A549 (cell line): Measurements from ENCODE around the gene RNF217. TPM values are rescaled to one million over a fixed set of nuclear protein-coding genes. Genes with fewer than 3 reads are reported as not detected.

Source experiments
- ATAC-seq, 2 experiments: fragments of 200-7000 bp in 1 of 2; fragments of >200 bp in 1 of 2; cut with Nextera tagmentation in 1 of 2; cut with Tn5 transposase in 1 of 2; 3 replicates each; pipeline versions ENCODE4 v1.8.0 to v1.9.1; 2018 to 2020; ENCODE audit warnings: mild to moderate bottlenecking in 1 of 2, moderate library complexity in 1 of 2
- CTCF ChIA-PET: fragments of 300-600 bp; sonication (Branson Sonifier 250); formaldehyde crosslinking; extraction: SDS; loops from one replicate; lab custom pipeline; 2021; ENCODE audit warnings: antibody characterized with exemption, inconsistent platforms; lab: Yijun Ruan, JAX
- POLR2A ChIA-PET: fragments of 350-600 bp; formaldehyde crosslinking; extraction: SDS; loops from one replicate; lab custom pipeline; 2021; ENCODE audit warnings: antibody characterized with exemption, inconsistent platforms; lab: Yijun Ruan, JAX
- DNase-seq, 2 experiments: peaks; one replicate each; pipeline versions ENCODE4 v3.0.0 to v3.0.0-alpha.2; 2011 to 2016; ENCODE audit warnings: low read depth in 1 of 2, low spot score in 1 of 2
- FAIRE-seq: peaks from 2 replicates; lab custom pipeline; 2011; peaks lifted over from hg19 to GRCh38; lab: Jason Lieb, UNC
- H3K27ac ChIP-seq, 2 experiments: fragments of >200 bp; sonication (Bioruptor Twin); formaldehyde crosslinking; 3 replicates each; pipeline ENCODE4 v1.5.1; 2016 to 2017
- H3K4me1 ChIP-seq: fragments of >200 bp; sonication (Bioruptor Twin); formaldehyde crosslinking; 3 replicates; pipeline ENCODE4 v1.6.1; 2016
- H3K4me2 ChIP-seq: fragments of >200 bp; sonication (Bioruptor Twin); formaldehyde crosslinking; 3 replicates; pipeline ENCODE4 v1.6.1; 2016
- H3K4me3 ChIP-seq: fragments of >200 bp; sonication (Bioruptor Twin); formaldehyde crosslinking; 3 replicates; pipeline ENCODE4 v1.5.1; 2016
- H3K9me3 ChIP-seq: fragments of >200 bp; sonication (Bioruptor Twin); formaldehyde crosslinking; 3 replicates; pipeline ENCODE4 v1.6.1; 2016
- EHF ChIP-seq: fragments of 250-450 bp; sonication (Bioruptor Pico); IDR thresholded peaks from 2 replicates; pipeline ENCODE4 v1.5.0; 2020; ENCODE audit warnings: mild to moderate bottlenecking
- ELK1 ChIP-seq: fragments of 150-350 bp; IDR thresholded peaks from 2 replicates; pipeline ENCODE4 v1.6.1; 2014; ENCODE audit warnings: low read depth, mild to moderate bottlenecking, low read length
- FOSL2 ChIP-seq, 2 experiments: fragments of 450-650 bp in 1 of 2; fragments of >200 bp in 1 of 2; sonication (Bioruptor Twin) in 1 of 2; formaldehyde crosslinking; IDR thresholded peaks; 2 replicates each; pipeline versions ENCODE4 v1.5.0 to v1.6.1; 2016 to 2020; ENCODE audit warnings: mild to moderate bottlenecking in 1 of 2, moderate library complexity in 1 of 2
- HEYL ChIP-seq: fragments of 250-450 bp; sonication (Bioruptor Pico); IDR thresholded peaks from 2 replicates; pipeline ENCODE4 v1.8.0; 2021; ENCODE audit warnings: mild to moderate bottlenecking, moderate library complexity
- KDM5A ChIP-seq: fragments of 200-600 bp; sonication (generic); IDR thresholded peaks from 2 replicates; pipeline ENCODE4 v1.6.1; 2016; ENCODE audit warnings: antibody characterized with exemption, mild to moderate bottlenecking
- MYC ChIP-seq: IDR thresholded peaks from 2 replicates; pipeline ENCODE4 v1.6.1; 2012; ENCODE audit warnings: mild to moderate bottlenecking, inconsistent platforms, low read length, improper control_type of control experiment, borderline replicate concordance
- PHF8 ChIP-seq: fragments of 200-600 bp; sonication (generic); IDR thresholded peaks from 2 replicates; pipeline ENCODE4 v1.6.1; 2016; ENCODE audit warnings: low read depth, mild to moderate bottlenecking, antibody characterized with exemption, moderate library complexity, borderline replicate concordance
- RCOR1 ChIP-seq: fragments of 150-350 bp; IDR thresholded peaks from 2 replicates; pipeline ENCODE4 v1.6.1; 2014; ENCODE audit warnings: antibody characterized with exemption, low read length, low read depth
- REST ChIP-seq: fragments of 200-600 bp; sonication (generic); IDR thresholded peaks from 2 replicates; pipeline ENCODE4 v1.6.1; 2016; ENCODE audit warnings: antibody characterized with exemption, mild to moderate bottlenecking, moderate library complexity
- SMC3 ChIP-seq: fragments of >200 bp; sonication (Bioruptor Twin); formaldehyde crosslinking; IDR thresholded peaks from 3 replicates; pipeline ENCODE4 v1.6.1; 2018; ENCODE audit warnings: inconsistent platforms
- ZFP36 ChIP-seq: fragments of 450-650 bp; IDR thresholded peaks from 2 replicates; pipeline ENCODE4 v1.6.1; 2014; ENCODE audit warnings: borderline replicate concordance; ENCODE audit not compliant: partially characterized antibody
- ZSCAN20 ChIP-seq: fragments of 250-450 bp; sonication (Bioruptor Pico); IDR thresholded peaks from 2 replicates; pipeline ENCODE4 v1.8.0; 2022; ENCODE audit warnings: mild to moderate bottlenecking, moderate library complexity
- WGBS: methylation state at CpG from one replicate; pipeline ENCODE4 v1.1.6; 2017; ENCODE audit errors: missing lambda C conversion rate; 5-methylcytosine and 5-hydroxymethylcytosine counted together
- polyA plus RNA-seq, 4 experiments: library from polyadenylated mRNA; depleted of rRNA in 3 of 4; stranded (reverse); fragments of >200 nt; fragmentation: RNase III in 1 of 4; extraction: RNeasy Plus Mini Kit Qiagen cat#74134 plus additional on column Dnase treatment in 1 of 4; gene quantifications; 2 replicates in 3 of 4; 3 replicates in 1 of 4; pipeline ENCODE4 v1.2.3, GENCODE V29; 2011 to 2017
- TF ChIP-seq, protein P1 (sequence below): fragments of >200 bp; sonication (Bioruptor Twin); formaldehyde crosslinking; IDR thresholded peaks from 3 replicates; pipeline ENCODE4 v1.5.1; 2016
- TF ChIP-seq, protein P2 (sequence below): IDR thresholded peaks from 2 replicates; pipeline ENCODE4 v1.6.1; 2012; ENCODE audit warnings: low read depth, borderline replicate concordance
- TF ChIP-seq, protein P3 (sequence below): fragments of 250-450 bp; sonication (Bioruptor Pico); IDR thresholded peaks from 2 replicates; pipeline ENCODE4 v1.5.0; 2021; ENCODE audit warnings: mild to moderate bottlenecking, moderate library complexity, borderline replicate concordance

RNF217 gene
- polyA plus RNA-seq, 2 of the 4 experiments (the other 2 are of a cell fraction) = 5.7 to 20.0 TPM

DNA sequence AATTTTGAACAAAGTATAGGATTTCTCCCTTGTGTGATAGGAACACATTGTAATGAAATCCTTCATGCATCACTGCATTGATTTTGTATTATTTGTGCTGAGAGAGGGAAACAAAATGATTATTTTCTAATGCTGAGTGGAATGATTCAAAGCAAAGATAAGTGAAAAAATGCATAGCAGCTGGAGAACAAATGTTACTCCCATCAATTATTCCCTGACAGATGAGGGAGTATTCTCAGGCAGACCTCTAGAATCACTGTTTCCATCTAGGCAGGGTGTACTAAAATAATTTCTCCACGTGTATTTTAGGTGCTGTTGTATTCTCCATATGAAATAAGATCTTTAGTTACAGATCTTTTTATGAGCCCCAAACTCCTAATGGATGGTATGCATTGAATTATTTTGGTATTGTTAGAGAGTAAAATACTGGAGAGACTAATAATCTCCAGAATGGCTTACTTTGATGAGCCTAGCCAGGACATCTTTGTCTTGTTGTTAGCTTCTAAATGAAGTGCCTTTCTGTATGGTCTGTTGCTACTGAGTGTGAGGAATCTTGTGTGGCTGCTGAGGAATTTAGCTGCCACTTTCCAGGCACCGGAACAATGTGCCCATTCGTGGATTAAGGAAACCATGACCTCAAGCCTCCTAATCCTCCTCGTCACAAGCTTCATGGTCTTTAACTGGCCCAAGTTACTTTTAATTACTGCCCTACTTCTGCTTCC lies 39.6 kb downstream of the RNF217 start (continued):
- TF ChIP-seq REST = no peak
- no peak for TF ChIP-seq ZSCAN20 (CRISPR knock-in tag)
- TF ChIP-seq PHF8 = no peak
- TF ChIP-seq, protein P1, sequence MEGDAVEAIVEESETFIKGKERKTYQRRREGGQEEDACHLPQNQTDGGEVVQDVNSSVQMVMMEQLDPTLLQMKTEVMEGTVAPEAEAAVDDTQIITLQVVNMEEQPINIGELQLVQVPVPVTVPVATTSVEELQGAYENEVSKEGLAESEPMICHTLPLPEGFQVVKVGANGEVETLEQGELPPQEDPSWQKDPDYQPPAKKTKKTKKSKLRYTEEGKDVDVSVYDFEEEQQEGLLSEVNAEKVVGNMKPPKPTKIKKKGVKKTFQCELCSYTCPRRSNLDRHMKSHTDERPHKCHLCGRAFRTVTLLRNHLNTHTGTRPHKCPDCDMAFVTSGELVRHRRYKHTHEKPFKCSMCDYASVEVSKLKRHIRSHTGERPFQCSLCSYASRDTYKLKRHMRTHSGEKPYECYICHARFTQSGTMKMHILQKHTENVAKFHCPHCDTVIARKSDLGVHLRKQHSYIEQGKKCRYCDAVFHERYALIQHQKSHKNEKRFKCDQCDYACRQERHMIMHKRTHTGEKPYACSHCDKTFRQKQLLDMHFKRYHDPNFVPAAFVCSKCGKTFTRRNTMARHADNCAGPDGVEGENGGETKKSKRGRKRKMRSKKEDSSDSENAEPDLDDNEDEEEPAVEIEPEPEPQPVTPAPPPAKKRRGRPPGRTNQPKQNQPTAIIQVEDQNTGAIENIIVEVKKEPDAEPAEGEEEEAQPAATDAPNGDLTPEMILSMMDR = no peak
- no peak for TF ChIP-seq HEYL (CRISPR knock-in tag)
- no peak for TF ChIP-seq FOSL2 (IDR thresholded peaks at IDR 0.05)
- TF ChIP-seq FOSL2 (CRISPR knock-in tag; IDR thresholded peaks at IDR 0.05) = no peak
- TF ChIP-seq KDM5A = no peak
- TF ChIP-seq EHF (CRISPR knock-in tag) = no peak

DNA sequence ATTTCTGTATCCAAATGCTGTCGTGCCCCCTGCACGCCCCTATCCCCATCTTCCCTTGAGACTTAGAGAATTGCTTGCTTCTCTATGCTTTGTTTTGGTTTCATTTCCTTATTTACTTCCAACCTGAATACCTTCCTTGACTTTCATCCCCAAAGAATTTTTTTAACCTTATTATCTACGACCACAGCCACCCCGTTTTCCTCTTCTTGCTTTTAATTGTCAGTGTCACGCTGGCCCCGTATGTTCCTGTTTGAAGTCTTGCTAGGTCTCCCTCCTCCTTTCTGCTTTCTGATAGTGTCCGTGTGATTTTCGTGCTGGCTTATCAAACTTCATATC lies 40.1 kb downstream of the RNF217 start:
- H3K4me3 ChIP-seq = peak overlapping the region; percentile 20
- DNase-seq (no peak), ATAC-seq (peak in 1 of 2 experiments; percentile 19; a peak in 1 of 6 replicates), FAIRE-seq (no peak)
- 41% methylated on average over 8 of the region's 8 CpGs for WGBS
- TF ChIP-seq RCOR1 (no peak), KDM5A (no peak), SMC3 (no peak), ZSCAN20 (CRISPR knock-in tag) (no peak), MYC (no peak), PHF8 (no peak), ELK1 (no peak), ZFP36 (no peak)
- TF ChIP-seq, protein P2, sequence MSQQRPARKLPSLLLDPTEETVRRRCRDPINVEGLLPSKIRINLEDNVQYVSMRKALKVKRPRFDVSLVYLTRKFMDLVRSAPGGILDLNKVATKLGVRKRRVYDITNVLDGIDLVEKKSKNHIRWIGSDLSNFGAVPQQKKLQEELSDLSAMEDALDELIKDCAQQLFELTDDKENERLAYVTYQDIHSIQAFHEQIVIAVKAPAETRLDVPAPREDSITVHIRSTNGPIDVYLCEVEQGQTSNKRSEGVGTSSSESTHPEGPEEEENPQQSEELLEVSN = no peak
- TF ChIP-seq, protein P3, sequence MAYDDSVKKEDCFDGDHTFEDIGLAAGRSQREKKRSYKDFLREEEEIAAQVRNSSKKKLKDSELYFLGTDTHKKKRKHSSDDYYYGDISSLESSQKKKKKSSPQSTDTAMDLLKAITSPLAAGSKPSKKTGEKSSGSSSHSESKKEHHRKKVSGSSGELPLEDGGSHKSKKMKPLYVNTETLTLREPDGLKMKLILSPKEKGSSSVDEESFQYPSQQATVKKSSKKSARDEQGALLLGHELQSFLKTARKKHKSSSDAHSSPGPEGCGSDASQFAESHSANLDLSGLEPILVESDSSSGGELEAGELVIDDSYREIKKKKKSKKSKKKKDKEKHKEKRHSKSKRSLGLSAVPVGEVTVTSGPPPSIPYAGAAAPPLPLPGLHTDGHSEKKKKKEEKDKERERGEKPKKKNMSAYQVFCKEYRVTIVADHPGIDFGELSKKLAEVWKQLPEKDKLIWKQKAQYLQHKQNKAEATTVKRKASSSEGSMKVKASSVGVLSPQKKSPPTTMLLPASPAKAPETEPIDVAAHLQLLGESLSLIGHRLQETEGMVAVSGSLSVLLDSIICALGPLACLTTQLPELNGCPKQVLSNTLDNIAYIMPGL = no peak
- H3K4me1 ChIP-seq = peaks cover 73% of the 10 kb centered on the region
- H3K9me3 ChIP-seq = no peaks in the 10 kb centered on the region
- H3K4me2 ChIP-seq = peak overlapping the region; percentile 75
- H3K27ac ChIP-seq = peak overlapping the region; percentile 47 to 69
- CTCF ChIA-PET = no interaction called here
- POLR2A ChIA-PET = no interaction called here
